Erythroblast (primary cell): ENCODE measurements around the gene MMS19.

Experiments used
- GATA1 ChIP-seq: IDR thresholded peaks from 2 replicates; pipeline ENCODE4 v1.6.1; 2011; ENCODE audit warnings: low read depth, mild to moderate bottlenecking, control low read depth, low read length, moderate library complexity
- POLR2A ChIP-seq: IDR thresholded peaks from 2 replicates; pipeline ENCODE4 v1.6.1; 2011; ENCODE audit warnings: mild to moderate bottlenecking, low read length

DNA sequence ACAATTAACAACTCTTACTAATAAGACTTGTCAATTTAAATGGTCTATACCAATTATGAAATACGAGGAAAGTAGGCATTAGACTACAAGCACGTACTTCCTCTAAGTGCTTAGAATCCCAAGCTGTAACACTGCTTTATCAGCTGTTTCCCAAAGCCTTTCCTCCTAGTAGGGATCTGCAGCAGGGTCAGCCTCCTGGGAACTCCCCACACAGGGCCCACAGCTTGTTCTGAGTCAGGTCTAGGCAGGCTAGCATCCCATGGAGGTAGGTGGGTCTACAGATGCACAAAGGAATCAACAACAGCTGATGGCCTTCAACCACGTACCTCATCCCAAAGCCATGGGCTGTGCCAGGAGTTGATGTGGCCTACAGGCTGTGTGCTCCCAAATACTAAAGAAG is 14.7 kb downstream of the MMS19 start:
- TF ChIP-seq POLR2A (no peak), GATA1 (no peak)
